AG08396 (cell line): ENCODE measurements around the gene SPAG17.

ENCODE experiments used
- DNase-seq: peaks from one replicate; pipeline ENCODE4 v3.0.0; 2012; ENCODE audit warnings: low spot score, mixed read lengths

The SPAG17 gene

GRCh38 chr1:118118873-118119463 is 66.1 kb downstream of the SPAG17 start:
- DNase-seq: no peak

- no peak for DNase-seq
Measured at GRCh38 chr1:118118469-118118868, 66.6 kb downstream of the SPAG17 start.

GRCh38 chr1:118117521-118117920 is 67.5 kb downstream of the SPAG17 start:
- no peak for DNase-seq

- DNase-seq: no peak
Measured at GRCh38 chr1:118116909-118117308, 68.1 kb downstream of the SPAG17 start.

DNA sequence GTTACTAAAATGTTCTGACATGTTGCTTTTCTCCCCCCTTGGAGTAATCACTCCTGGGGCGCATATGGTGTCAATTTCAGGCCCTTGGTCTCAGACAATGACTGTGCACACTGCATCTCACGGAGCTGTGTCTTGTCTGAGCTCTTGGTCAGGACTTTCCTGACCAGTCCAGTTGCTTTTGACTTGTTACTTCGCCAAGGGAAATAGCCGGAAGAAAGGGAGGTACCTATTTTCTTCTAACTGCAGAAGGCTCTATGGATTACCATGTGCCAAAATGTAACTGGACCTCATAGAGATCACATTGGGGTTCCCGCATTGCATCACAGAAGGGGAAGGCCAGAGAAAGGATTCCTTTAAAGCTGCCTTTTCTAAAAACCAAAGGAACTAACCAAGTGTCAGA is 68.6 kb downstream of the SPAG17 start:
- no peak for DNase-seq

- no peak for DNase-seq
Measured at GRCh38 chr1:118115567-118116295, 69.3 kb downstream of the SPAG17 start.

- DNase-seq: no peak
Measured at GRCh38 chr1:118113261-118113660, 71.8 kb downstream of the SPAG17 start.

GRCh38 chr1:118110580-118110979 is 74.4 kb downstream of the SPAG17 start:
- DNase-seq: no peak

- no peak for DNase-seq
Measured at GRCh38 chr1:118104951-118105350, 80.1 kb downstream of the SPAG17 start.

GRCh38 chr1:118102445-118102844 is 82.6 kb downstream of the SPAG17 start:
- DNase-seq: no peak

DNA sequence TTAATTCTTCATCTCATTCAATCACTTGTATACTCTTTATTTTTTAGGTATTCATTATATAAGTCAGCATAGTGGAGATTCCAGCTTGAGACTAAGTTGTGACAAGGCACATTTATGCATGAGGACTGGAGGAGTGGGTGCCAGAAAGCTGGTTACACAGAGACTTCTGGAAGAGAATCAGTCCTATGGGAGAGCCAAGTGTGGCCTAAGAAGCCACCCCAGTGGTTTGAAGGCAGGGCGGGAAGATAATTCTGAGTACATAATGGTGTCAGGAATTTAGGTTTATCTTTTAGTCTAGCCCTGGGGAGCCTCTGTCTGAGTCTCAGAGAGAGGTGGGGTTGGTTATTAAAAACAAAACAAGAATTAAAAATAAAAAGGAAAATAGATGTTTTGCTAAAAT is 83.0 kb downstream of the SPAG17 start:
- no peak for DNase-seq

DNA sequence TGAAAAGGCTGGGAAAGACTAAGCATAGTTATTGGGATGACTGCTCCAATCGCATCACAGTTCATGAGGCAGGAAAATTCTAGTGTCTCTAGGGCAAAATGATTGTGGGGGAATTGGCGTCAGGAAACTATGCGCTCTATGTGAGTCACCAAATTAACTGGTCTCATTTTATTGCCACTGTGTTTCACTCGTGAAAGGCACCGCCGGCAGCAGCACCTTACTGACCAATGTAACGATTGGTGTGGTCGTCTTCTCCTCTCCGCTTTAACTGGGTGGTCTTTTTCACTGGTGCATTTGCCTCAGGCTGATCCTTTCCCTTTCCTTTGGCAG is 83.5 kb downstream of the SPAG17 start:
- no peak for DNase-seq

DNA sequence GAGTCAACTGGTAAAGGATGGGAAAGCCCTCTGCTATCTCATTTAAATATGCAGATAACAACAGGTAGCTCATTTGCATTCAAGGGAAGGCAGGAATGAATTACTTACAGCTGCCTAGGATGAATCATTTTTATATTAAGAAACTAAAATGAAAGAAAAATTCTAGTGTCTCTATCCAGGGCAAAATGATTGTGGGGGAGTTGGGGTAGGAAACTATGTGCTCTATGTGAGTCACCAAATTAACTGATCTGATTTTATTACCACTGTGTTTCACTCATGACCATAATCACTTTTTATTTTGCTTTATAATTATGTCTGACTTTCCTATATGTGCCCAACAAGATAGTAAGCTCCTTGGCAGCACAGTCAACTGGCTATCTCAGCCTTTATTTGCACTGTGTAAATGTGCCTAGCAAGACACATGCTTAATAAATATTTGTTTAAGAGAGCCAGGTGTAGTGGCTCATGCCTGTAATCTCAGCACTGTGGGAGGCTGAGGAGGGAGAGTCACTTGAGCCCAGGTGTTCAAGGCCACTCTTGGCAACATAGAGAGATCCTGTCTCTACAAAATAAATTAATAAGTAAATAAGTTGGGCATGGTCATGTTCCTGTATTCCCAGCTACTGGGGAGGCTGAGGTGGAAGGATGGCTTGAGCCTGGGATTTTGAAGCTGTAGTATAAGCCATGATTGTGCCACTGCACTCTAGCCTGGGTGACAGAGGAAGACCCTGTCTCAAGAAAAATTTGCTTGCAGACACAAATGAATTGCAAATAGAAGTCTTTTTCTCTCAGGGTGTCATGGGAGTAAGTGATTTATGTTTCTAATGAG is 84.1 kb downstream of the SPAG17 start:
- DNase-seq: no peak

GRCh38 chr1:118099686-118100085 is 85.3 kb downstream of the SPAG17 start:
- no peak for DNase-seq

DNA sequence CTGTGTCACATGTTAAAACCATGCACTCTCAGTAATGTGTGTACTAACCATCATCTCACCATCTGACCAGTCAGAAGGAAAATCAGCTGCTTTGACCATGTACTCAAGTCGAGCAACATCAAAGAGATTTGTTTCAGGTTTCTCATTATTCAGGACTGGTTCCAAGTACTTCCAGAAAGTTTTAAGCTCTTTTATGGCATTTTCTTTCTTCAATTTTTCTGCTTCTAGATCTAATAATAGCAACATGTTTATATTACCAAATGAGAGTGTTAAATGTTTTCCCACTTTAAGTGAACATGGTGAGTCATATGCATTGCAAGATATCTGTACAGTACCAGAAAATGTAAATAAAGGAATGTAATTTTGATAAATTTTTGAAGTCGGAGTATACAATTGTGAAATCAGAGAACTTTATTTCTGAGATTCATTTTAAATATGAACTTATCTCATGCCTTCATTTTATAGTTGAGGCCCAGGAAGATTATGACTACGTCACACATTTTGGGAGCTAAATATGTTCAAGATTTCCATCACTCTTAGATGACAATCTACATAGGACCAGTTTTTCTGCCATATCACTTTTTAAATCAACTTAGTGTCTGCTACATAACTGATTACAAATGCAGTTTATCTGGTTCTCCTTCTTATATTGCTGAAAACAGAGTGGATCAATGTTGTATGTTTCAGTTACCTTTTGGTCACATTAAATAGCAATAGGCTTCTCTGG is 87.2 kb downstream of the SPAG17 start:
- DNase-seq: no peak

DNA sequence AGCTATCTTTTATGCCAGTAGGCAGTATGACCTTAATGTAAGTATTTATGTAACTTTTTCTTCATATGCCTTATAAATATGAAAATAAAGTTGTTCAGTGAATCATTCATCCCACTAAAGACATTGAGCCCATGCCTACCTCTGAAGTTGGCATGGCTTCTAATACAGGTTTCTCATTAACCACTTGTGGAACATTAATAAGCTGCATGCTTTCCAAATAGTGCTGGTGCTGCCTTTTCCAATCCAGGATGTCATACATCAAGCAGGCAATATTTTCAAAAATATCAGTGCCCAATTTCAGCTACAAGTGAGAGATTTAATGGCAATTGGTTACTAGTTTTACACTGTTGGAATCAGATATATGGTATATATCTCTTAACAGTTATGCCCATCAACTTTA is 92.0 kb downstream of the SPAG17 start:
- no peak for DNase-seq

- no peak for DNase-seq
Measured at GRCh38 chr1:118090130-118090529, 94.9 kb downstream of the SPAG17 start.

DNA sequence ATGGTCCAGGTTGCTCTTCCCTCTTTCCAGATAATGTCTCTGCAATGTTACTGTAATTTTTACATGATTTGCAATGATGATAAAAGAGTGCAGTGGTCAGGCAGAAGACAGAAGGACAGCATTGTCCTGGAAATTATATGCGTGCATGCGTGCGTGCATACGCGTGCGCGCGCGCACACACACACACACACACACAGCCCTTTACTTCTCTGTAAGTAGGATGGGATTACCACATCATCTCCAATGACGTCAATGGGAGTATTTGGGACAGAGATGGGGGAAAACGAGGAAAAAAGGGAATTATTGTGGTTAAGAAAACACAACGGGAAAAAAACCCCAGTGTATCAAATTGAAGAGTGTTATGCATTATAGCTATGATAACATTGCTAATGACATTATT is 99.7 kb downstream of the SPAG17 start:
- DNase-seq: no peak

- DNase-seq: no peak
Measured at GRCh38 chr1:118084400-118084799, 100.6 kb downstream of the SPAG17 start.

- no peak for DNase-seq
Measured at GRCh38 chr1:118082984-118083383, 102.0 kb downstream of the SPAG17 start.

- no peak for DNase-seq
Measured at GRCh38 chr1:118081387-118081786, 103.6 kb downstream of the SPAG17 start.

DNA sequence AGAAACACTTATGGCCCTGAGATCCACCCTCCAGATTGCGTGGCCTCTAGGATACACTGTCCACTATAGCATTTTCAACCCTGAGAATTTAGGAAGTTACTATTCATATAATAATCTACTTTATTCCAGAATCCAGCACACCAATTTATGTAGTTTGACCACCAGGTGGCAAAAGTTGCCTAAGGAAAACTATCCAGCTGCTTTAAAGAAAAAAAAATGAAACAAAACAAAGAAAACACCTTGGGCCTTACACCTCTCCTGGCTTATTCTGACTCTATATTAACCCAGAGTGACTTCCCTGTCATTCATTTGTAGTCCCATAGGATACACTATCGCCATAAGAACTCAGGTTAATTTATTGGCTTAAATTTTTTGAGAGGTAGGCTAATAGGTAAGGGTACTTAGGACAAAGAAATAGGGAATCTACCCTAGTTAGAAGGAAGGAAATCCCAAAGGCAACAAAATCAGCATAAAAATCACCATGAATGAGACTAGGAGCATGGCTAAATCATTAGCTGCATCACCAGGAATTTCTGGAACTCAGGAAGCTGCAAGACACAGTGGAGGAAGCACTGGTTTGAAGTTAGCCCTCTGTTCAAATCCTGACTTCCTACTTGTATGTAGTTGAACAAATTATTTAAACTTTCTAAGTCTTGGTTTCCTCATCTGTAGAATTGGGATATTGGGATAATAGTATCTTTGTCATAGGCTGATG is 107.5 kb downstream of the SPAG17 start:
- peak; percentile 16 for DNase-seq
